GM21423 (cell line): ENCODE results near the gene NOVA2.

Source experiments
- ATAC-seq: cut with Tn5 transposase; IDR thresholded peaks from one replicate; pipeline ENCODE4 v1.9.1; 2021; ENCODE audit warnings: mild to moderate bottlenecking, moderate library complexity; ENCODE audit not compliant: unreplicated experiment

NOVA2 gene

GRCh38 chr19:45968626-45969025 is 5.0 kb downstream of the NOVA2 start:
- ATAC-seq, result no peak

GRCh38 chr19:45967246-45967645 is 6.4 kb downstream of the NOVA2 start:
- no peak for ATAC-seq

DNA sequence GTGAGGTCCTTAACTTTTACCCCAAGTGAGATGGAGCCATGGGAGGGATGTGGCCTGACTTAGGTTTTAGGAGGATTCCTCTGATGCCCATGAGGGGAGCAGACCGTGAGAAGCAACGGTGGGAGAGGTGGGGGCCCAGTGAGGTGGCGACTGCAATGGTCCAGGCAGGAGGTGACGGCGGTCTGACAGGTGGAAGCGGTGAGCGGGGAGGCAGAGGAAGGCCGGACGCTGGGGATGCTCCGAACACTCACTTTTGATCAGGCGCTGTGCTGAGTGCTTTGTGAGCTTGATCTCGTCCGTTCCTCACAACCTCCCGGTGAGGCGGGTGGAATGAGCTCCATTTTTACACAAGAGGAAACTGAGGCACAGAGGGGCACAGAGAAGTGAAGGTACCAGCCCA is 11.6 kb downstream of the NOVA2 start:
- ATAC-seq, result no peak

- no peak for ATAC-seq
Observed at GRCh38 chr19:45960595-45961235, 12.9 kb downstream of the NOVA2 start.

- no peak for ATAC-seq
Observed at GRCh38 chr19:45959517-45960025, 14.1 kb downstream of the NOVA2 start.

DNA sequence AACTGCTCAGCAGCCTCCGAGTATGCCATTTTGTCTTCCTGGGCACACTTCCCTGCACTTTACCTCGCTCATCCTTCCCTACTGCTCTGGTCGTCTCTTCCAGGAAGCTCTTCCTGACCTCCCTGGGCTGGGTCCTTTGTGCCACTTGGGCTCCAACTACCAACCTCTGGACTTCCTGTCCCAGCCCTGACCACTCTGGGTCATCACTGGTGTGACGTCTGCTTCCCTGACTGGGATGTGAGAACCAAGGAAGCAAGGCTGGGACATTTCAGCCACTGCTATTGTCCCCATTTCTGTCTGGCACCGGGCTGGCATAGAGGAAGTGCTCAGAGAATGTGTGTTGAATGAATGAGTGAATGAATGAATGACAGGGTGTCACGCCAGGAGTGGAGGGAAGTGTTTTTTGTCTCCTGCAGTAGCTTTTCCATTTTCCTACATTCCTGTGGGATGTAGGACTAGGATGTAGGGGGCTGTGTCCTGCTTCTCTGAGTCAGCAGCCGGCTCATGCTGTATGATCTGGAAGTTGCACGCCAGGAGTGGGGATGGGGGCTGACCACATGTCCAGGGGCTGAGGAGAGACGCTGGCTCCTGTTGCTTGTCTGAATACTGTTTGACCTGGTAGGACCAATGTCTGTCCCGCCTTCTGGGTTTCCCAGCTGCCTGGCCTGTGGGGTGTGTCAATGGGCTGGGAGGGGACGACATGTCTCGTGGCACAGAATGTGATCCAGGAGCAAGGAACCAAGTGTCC is 14.7 kb downstream of the NOVA2 start:
- ATAC-seq, result no peak

DNA sequence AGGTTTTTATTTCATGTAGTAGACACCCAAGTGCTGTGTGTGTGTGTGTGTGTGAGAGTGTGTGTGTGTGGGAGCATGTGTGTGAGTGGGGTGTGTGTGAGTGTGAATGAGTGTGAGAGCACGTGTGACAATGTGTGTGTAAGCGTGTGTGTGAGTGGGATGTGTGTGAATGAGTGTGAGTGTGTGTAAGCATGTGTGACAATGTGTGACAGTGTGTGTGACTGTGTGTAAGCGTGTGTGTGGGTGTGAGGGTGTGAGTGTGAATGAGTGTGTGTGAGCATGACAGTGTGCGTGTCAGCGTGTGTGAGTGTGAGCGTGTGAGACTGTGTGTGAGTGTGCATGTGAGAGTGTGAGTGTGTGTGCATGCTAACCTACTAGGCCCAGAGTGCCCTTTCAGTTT is 15.3 kb downstream of the NOVA2 start:
- ATAC-seq, result no peak

- no peak for ATAC-seq
Observed at GRCh38 chr19:45955905-45956608, 17.6 kb downstream of the NOVA2 start.

DNA sequence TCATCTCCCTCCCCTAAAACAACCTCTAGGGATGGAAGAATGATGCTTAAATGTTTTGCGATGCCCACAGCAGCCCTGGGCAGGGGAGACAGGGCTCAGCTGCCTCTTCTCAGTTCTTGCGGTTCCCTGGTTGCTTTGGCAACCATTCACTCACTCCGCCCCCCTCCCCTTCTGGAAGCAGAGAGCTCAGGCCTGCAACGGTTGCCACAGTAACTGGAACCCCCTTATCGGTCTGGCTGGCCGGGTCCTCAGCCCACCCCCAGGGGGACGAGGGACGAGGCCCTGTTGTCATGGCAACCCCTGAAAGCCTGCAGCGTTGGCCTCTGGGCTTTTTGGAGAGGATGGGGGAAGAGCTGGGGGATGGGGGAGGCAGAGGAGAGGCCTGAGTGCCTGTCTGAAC is 19.5 kb downstream of the NOVA2 start:
- no peak for ATAC-seq

- ATAC-seq, result no peak
Observed at GRCh38 chr19:45953676-45954075, 20.0 kb downstream of the NOVA2 start.

DNA sequence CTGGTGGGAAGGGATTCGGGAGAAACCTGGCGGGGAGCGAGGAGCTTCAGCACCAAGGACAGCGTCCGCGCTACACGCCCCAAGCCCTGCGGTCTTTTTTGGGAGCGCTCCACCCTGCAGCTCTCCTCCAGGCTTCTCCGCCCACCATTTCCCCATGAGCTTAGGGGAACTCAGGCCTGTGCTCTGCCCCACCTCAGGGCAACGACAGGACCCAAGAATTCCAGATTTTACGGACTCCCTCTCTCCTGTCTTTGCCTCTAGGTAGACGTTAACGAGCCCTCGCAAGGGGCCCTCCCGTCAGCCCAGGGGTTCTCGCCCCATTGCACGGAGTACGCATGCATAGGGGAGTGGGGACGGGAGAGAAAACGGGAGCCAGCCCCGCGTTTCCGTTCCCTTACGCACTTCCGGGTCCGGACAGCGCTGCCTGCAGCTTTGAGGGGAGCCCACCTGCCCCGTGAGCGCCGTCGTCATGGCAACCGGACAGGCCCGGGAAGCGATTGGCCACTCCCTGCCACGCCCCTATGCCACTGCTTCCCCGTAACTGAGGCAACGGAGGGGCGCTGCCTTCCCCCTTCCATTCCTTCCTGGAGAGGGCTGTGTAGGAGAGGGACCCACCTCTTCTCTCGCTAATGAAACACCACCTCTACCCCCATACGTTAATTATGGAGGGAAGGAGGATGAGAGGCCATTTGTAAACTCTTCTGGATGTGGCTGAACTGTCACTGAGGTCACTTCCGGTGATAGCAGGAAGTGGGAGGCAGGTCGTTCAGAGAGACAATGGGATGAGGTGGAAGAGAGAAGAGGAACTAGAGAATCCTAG is 20.8 kb downstream of the NOVA2 start:
- no peak for ATAC-seq

- no peak for ATAC-seq
Observed at GRCh38 chr19:45952341-45952685, 21.4 kb downstream of the NOVA2 start.

DNA sequence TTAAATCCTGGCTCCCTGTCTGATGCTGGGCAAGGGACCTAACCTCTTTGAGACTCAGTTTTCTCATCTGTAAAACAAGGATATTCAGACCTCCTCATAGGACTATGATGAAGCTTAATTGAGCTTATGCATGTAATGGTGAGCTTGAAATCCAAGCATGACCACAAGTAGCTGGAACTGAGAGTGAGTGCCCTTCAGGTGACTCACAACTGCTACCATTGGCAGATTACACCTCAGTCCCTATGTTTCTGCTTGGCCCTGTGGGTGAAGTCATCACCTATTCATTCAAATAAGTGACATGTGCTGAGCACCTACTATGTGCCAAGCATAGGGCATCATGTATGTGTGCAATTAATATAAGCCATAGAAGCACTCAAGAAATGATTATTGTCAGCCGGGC is 25.7 kb downstream of the NOVA2 start:
- ATAC-seq, result no peak

- no peak for ATAC-seq
Observed at GRCh38 chr19:45940515-45940805, 33.2 kb downstream of the NOVA2 start.

DNA sequence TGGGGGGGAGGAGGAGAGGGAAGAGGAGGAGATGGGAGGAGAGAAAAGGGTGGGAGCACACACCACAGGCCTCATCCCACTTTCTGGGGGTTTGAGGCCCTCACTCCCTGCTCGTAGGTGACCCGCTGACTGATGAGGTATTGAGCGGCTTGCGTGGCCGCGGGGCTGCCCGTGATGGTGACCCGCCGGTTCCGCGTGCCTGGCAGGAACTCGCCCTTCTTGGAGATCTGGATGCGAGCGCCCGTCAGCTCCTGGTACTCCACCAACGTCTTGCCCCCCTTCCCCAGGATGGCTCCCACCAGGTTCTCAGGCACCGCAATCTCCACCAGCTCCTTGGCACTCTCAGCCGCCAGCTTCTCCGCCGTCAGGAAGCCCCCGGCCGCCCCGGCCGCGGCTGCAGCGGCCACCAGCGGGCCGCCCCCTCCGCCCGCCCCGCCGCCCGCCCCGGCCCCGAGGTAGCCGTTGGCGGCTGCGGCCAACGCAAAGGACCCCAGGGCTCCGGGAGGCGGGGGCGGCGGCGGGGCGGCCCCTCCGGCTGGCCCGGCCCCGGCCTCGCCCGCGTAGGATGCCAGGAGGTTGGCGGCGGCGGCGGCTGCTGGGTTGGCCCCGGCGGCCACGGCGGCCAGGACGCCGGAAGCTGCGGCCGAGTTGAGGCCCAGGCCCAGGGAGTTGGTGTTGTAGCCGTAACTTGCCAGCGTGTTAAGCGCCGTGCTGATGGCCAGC is 33.7 kb downstream of the NOVA2 start:
- ATAC-seq, result no peak

DNA sequence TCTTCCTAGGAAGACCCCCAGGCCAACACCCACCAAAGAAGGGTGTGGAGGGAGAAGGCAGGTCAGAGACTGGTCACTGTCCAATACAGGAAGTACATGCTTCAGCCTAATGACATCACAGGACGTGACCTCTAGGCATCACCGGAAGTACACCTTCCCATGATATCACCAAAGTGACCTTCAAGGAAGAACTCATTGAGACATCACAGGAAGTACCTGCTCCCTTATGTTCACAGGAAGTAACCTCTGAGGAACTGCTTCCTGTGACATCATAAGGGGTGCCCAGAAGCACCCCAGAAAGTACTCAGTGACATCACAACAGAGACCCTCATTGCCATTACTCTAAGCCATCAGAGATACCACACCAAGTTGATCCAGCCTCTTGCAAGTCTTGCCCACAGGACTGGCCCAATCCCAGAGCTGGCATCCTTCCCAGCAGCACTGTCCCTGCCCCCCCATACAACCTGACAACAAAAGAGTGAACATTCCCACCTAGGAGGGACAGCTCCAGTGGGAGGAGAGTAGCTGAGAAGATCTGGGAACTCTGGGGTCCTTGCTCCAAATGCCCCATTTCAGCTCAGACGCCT is 34.8 kb downstream of the NOVA2 start:
- no peak for ATAC-seq

GRCh38 chr19:45935267-45935666 is 38.4 kb downstream of the NOVA2 start:
- no peak for ATAC-seq

GRCh38 chr19:45934551-45935230 is 39.0 kb downstream of the NOVA2 start:
- ATAC-seq, result no peak

DNA sequence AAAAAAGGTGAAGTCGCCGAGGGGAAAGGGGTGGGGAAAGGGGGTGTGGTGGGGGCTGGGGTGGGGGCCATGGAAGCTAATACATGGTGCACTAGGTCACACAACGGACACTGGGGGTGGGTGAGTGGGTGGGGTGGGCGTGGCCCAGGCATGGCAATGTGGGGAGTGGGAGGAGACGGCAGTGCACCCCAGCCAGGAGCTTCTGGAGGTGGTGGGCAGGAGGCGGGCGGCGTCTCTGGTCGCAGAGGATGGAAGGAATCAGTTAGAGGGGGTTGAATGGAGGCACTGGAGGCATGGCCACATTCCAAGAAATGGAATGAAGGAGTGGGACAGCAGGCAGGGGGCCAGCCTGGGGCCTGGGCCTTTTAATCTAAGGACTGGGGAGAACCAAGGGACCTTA is 39.9 kb downstream of the NOVA2 start:
- ATAC-seq, result no peak

DNA sequence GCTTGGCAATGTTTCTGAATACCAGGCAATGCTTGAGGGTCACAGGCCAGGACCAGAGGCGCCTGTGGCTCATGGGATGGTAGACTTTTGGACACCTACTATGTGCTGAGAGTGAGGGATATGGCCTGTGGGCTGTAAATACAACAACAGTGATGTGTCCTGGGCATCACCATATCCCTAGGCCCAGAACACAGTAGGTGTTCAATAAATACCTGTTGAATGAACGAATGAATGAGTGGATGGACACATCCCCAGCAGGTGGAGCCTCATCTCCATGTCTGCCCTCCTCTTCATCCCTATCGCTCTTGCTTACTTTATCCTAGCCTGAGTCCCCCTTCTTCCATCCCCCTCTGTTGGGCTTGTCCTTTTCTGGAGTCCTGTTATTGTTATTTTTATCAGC is 42.6 kb downstream of the NOVA2 start:
- no peak for ATAC-seq
